K562 (cell line): ENCODE results near the gene TSR3. TPM values are rescaled to one million over a fixed set of nuclear protein-coding genes. Genes with fewer than 3 reads are reported as not detected.

ENCODE experiments used
- ATAC-seq: fragments of 200-7000 bp; cut with Tn5 transposase; 3 replicates; pipeline ENCODE4 v1.9.1; 2020; ENCODE audit warnings: moderate library complexity
- BruUV-seq: library from RNA; stranded (reverse); fragments of 400-500 nt; replicated peaks from 2 replicates; lab custom pipeline; 2021; lab: Mats Ljungman, UMichigan
- CTCF ChIA-PET: fragments of 300-600 bp; formaldehyde crosslinking; extraction: SDS; loops from one replicate; lab custom pipeline; 2021; ENCODE audit warnings: low intra/inter-chr PET ratio; lab: Yijun Ruan, JAX
- POLR2A ChIA-PET: fragments of 300-600, 350-650 bp; sonication (Branson Sonifier 250); formaldehyde crosslinking; extraction: SDS; loops from one replicate; lab custom pipeline; 2021; ENCODE audit warnings: antibody characterized with exemption, inconsistent platforms; lab: Yijun Ruan, JAX
- DNase-seq, 4 experiments: peaks; one replicate each; pipeline versions ENCODE4 v3.0.0 to v3.0.0-alpha.2; 2011 to 2018; ENCODE audit warnings: low spot score in 3 of 4, mixed read lengths in 3 of 4; ENCODE audit errors: extremely low read depth in 1 of 4
- FAIRE-seq: peaks from 2 replicates; lab custom pipeline; 2011; peaks lifted over from hg19 to GRCh38; lab: Jason Lieb, UNC
- H2AFZ ChIP-seq: 2 replicates; pipeline ENCODE4 v1.6.0; 2011; ENCODE audit warnings: low read depth, low read length, control low read depth, inconsistent platforms
- H3K27ac ChIP-seq: fragments of 200-600 bp; 3 replicates; pipeline ENCODE4 v1.8.0; 2011; ENCODE audit warnings: low read depth, mild to moderate bottlenecking, control low read depth, inconsistent platforms, low read length, moderate library complexity, mixed read lengths; ENCODE audit errors: extremely low read depth
- H3K27me3 ChIP-seq, 2 experiments: fragments of 300-600 bp in 1 of 2; 2 replicates in 1 of 2; 3 replicates in 1 of 2; pipeline versions ENCODE4 v1.6.0 to v1.8.0; 2011; ENCODE audit warnings: inconsistent platforms in 2 of 2, low read length in 2 of 2, mild to moderate bottlenecking in 1 of 2, mixed read lengths in 1 of 2, moderate library complexity in 1 of 2; ENCODE audit not compliant: control insufficient read depth in 2 of 2, insufficient read depth in 2 of 2
- H3K36me3 ChIP-seq: fragments of 300-600 bp; 3 replicates; pipeline ENCODE4 v1.8.0; 2011; ENCODE audit warnings: mild to moderate bottlenecking, low read length, inconsistent platforms; ENCODE audit not compliant: control insufficient read depth, insufficient read depth
- H3K4me1 ChIP-seq, 2 experiments: fragments of 200-600 bp in 1 of 2; replicated peaks in 1 of 2; 2 replicates in 1 of 2; 3 replicates in 1 of 2; pipeline versions ENCODE4 v1.5.1 to v1.8.0; 2011; ENCODE audit warnings: inconsistent platforms in 2 of 2, low read length in 2 of 2, mild to moderate bottlenecking in 1 of 2, mixed read lengths in 1 of 2, moderate library complexity in 1 of 2; ENCODE audit not compliant: control insufficient read depth in 2 of 2, insufficient read depth in 2 of 2
- H3K4me2 ChIP-seq: 2 replicates; pipeline ENCODE4 v1.6.1; 2011; ENCODE audit warnings: low read length, control low read depth, inconsistent platforms, mixed read lengths; ENCODE audit not compliant: insufficient read depth
- H3K4me3 ChIP-seq: fragments of 200-600 bp; sonication (generic), shearing (Covaris generic); 2 replicates; pipeline ENCODE4 v1.5.1; 2016; ENCODE audit warnings: control low read depth, inconsistent platforms
- H3K79me2 ChIP-seq: fragments of 200-600 bp; 3 replicates; pipeline ENCODE4 v1.8.0; 2011; ENCODE audit warnings: low read length, inconsistent platforms; ENCODE audit not compliant: control insufficient read depth, insufficient read depth
- H3K9ac ChIP-seq, 2 experiments: 2 replicates each; pipeline versions ENCODE4 v1.6.0 to v1.6.1; 2011; ENCODE audit warnings: low read depth in 2 of 2, low read length in 2 of 2, control low read depth in 1 of 2, inconsistent platforms in 1 of 2, mild to moderate bottlenecking in 1 of 2, mixed read lengths in 1 of 2; ENCODE audit not compliant: insufficient read depth in 1 of 2
- H3K9me1 ChIP-seq: one replicate; pipeline ENCODE4 v1.6.0; 2011; ENCODE audit warnings: inconsistent platforms, mild to moderate bottlenecking, low read length, moderate library complexity; ENCODE audit not compliant: control insufficient read depth, insufficient read depth
- H3K9me3 ChIP-seq: replicated peaks from 2 replicates; pipeline ENCODE4 v1.5.1; 2011; ENCODE audit warnings: low read depth, low read length, inconsistent platforms; ENCODE audit not compliant: control insufficient read depth, insufficient read depth
- H4K20me1 ChIP-seq: replicated peaks from 2 replicates; pipeline ENCODE4 v1.6.1; 2011; ENCODE audit warnings: low read length, inconsistent platforms, mixed read lengths; ENCODE audit not compliant: control insufficient read depth, insufficient read depth
- MBD1 ChIP-seq: fragments of 250-450 bp; sonication (Bioruptor Pico); IDR thresholded peaks from 2 replicates; pipeline ENCODE4 v1.8.0; 2022; ENCODE audit warnings: inconsistent platforms
- MCM2 ChIP-seq: fragments of 450-650 bp; IDR thresholded peaks from 2 replicates; pipeline ENCODE4 v1.6.1; 2017; ENCODE audit warnings: low read depth, mild to moderate bottlenecking
- NELFE ChIP-seq: IDR thresholded peaks from 2 replicates; pipeline ENCODE4 v1.6.1; 2011; ENCODE audit warnings: mild to moderate bottlenecking; ENCODE audit not compliant: insufficient read depth, insufficient read length
- NFE2L1 ChIP-seq: fragments of 450-650 bp; IDR thresholded peaks from 2 replicates; pipeline ENCODE4 v1.6.1; 2016; ENCODE audit warnings: missing genetic modification characterization, low read depth, mild to moderate bottlenecking, missing compliant biosample characterization, moderate library complexity, borderline replicate concordance
- PKNOX1 ChIP-seq: fragments of 450-650 bp; IDR thresholded peaks from 2 replicates; pipeline ENCODE4 v1.6.1; 2016
- PML ChIP-seq: IDR thresholded peaks from 2 replicates; pipeline ENCODE4 v1.6.1; 2012; ENCODE audit warnings: low read length, inconsistent platforms
- RAD21 ChIP-seq, 2 experiments: fragments of 250-450 bp in 1 of 2; fragments of 450-650 bp in 1 of 2; sonication (Bioruptor Pico) in 1 of 2; formaldehyde crosslinking in 1 of 2; IDR thresholded peaks in 1 of 2; conservative IDR thresholded peaks in 1 of 2; 2 replicates each; pipeline versions ENCODE4 v1.4.0 to v1.8.0; 2020 to 2022; ENCODE audit warnings: mild to moderate bottlenecking in 2 of 2, moderate library complexity in 1 of 2
- SAFB2 ChIP-seq: fragments of 200-400 bp; formaldehyde crosslinking; IDR thresholded peaks from 2 replicates; pipeline ENCODE4 v1.6.1; 2018; ENCODE audit warnings: borderline replicate concordance, low read length, low read depth, moderate library complexity; ENCODE audit not compliant: severe bottlenecking
- SAP30 ChIP-seq: fragments of 200-600 bp; sonication (generic); IDR thresholded peaks from 2 replicates; pipeline ENCODE4 v1.6.1; 2012; ENCODE audit warnings: borderline replicate concordance, low read depth, mild to moderate bottlenecking, moderate library complexity, low read length, control low read depth, inconsistent platforms; ENCODE audit not compliant: insufficient read depth, poor library complexity, severe bottlenecking
- SMAD1 ChIP-seq: fragments of 150-350 bp; IDR thresholded peaks from 2 replicates; pipeline ENCODE4 v1.6.1; 2014; ENCODE audit warnings: low read length, low read depth; ENCODE audit not compliant: partially characterized antibody
- SREBF2 ChIP-seq: sonication (generic); formaldehyde crosslinking; IDR thresholded peaks from 2 replicates; pipeline ENCODE4 v1.4.0; 2020; ENCODE audit warnings: mild to moderate bottlenecking, missing genetic modification reagents
- TEAD4 ChIP-seq, 2 experiments: sonication (generic) in 1 of 2; formaldehyde crosslinking in 1 of 2; IDR thresholded peaks; 2 replicates each; pipeline versions ENCODE4 v1.6.1 to v1.8.0; 2012 to 2022; ENCODE audit warnings: borderline replicate concordance in 1 of 2, inconsistent platforms in 1 of 2, low read length in 1 of 2, mild to moderate bottlenecking in 1 of 2, missing genetic modification reagents in 1 of 2
- ZKSCAN3 ChIP-seq: fragments of 250-450 bp; sonication (Bioruptor Pico); IDR thresholded peaks from 2 replicates; pipeline ENCODE4 v1.4.0; 2020
- ZNF143 ChIP-seq: sonication (generic); formaldehyde crosslinking; IDR thresholded peaks from 2 replicates; pipeline ENCODE4 v1.9.0; 2022; ENCODE audit warnings: mild to moderate bottlenecking, missing genetic modification reagents
- ZNF232 ChIP-seq: sonication (generic); formaldehyde crosslinking; IDR thresholded peaks from 2 replicates; pipeline ENCODE4 v1.8.0; 2022; ENCODE audit warnings: mild to moderate bottlenecking, missing genetic modification reagents
- ZNF263 ChIP-seq: sonication (generic); formaldehyde crosslinking; IDR thresholded peaks from 2 replicates; pipeline ENCODE4 v1.8.0; 2022; ENCODE audit warnings: mild to moderate bottlenecking, missing genetic modification reagents, borderline replicate concordance
- ZNF354B ChIP-seq: fragments of 250-450 bp; sonication (Bioruptor Pico); IDR thresholded peaks from 2 replicates; pipeline ENCODE4 v1.4.0; 2020
- ZSCAN29 ChIP-seq: fragments of 450-650 bp; IDR thresholded peaks from 2 replicates; pipeline ENCODE4 v1.6.1; 2017
- WGBS: fragments of 100-300 bp; shearing (Covaris generic); methylation state at CpG from one replicate; pipeline ENCODE4 v1.1.6; 2016; ENCODE audit warnings: low coverage, mixed read lengths; ENCODE audit not compliant: insufficient coverage; ENCODE audit errors: missing lambda C conversion rate; 5-methylcytosine and 5-hydroxymethylcytosine counted together
- in situ Hi-C: fragments of 300-500 bp; cut with MboI; formaldehyde crosslinking; loops from 4 replicates; pipeline ENCODE4 v1.15.0; 2018; ENCODE audit warnings: inconsistent platforms, mixed read lengths
- intact Hi-C: fragments of 100-400 bp; cut with micrococcal nuclease; formaldehyde crosslinking; loops from 2 replicates; pipeline ENCODE4 v1.14.2; 2022
- polyA plus RNA-seq, 8 experiments: library from polyadenylated mRNA; depleted of rRNA in 4 of 8; stranded (reverse) in 5 of 8; unstranded in 3 of 8; fragments of >200 nt; fragmentation: Nextera tagmentation in 2 of 8; fragmentation: Illumina TruSeq in 1 of 8; extraction: Ambion mirVana in 2 of 8; extraction: Trizol in 1 of 8; gene quantifications; 2 replicates each; pipeline versions ENCODE4 v1.2.1 to v1.2.3, GENCODE V29; 2011 to 2014; ENCODE audit warnings: inconsistent platforms in 1 of 8, missing spikeins in 1 of 8
- total RNA-seq, 7 experiments: library from RNA; depleted of rRNA in 6 of 7; stranded (reverse); fragments of >200 nt in 6 of 7; fragmentation: Illumina TruSeq in 2 of 7; extraction: Trizol in 2 of 7; gene quantifications; 2 replicates each; pipeline versions ENCODE4 v1.2.1 to v1.2.3, GENCODE V29; 2011 to 2021; ENCODE audit warnings: low replicate concordance in 1 of 7

TSR3 gene
- total and polyA plus RNA-seq, 9 of the 15 experiments (the other 6 are each of a cell fraction or from before 2014, with no cell fraction given): 1.5 to 74.8 (median 16.5) TPM

GRCh38 chr16:1375741-1376410, 24.2 kb upstream of the TSR3 start:
- CTCF ChIA-PET: no interaction called here
- FAIRE-seq: no peak
- WGBS: 89% methylated on average over 12 of the region's 19 CpGs
- no peak for TF ChIP-seq SREBF2
- TF ChIP-seq ZSCAN29: no peak
- no peak for TF ChIP-seq ZNF143 (CRISPR knock-in tag)
- no peak for TF ChIP-seq ZNF232
- no peak for TF ChIP-seq PML
- no peak for TF ChIP-seq ZKSCAN3 (CRISPR knock-in tag)
- TF ChIP-seq MCM2: 0 out of 2 replicates have a peak, but pooled peaks have one; percentile 19
- no peak for TF ChIP-seq NELFE
- no peak for TF ChIP-seq TEAD4 (IDR thresholded peaks at IDR 0.05; ENCODE audit: low read length)
- TF ChIP-seq TEAD4 (CRISPR knock-in tag; IDR thresholded peaks at IDR 0.05; ENCODE audit: borderline replicate concordance): no peak
- TF ChIP-seq ZNF354B (CRISPR knock-in tag): no peak
- TF ChIP-seq NFE2L1 (tag): no peak
- peak; percentile 99 for TF ChIP-seq ZNF263 (CRISPR knock-in tag)
- peak; percentile 38; the same call in 1 of the 2 replicates for TF ChIP-seq PKNOX1
- TF ChIP-seq MBD1 (CRISPR knock-in tag): no peak
- no peak for TF ChIP-seq RAD21 (CRISPR knock-in tag; conservative IDR thresholded peaks at IDR 0.05 in 1 of 2, IDR thresholded peaks at IDR 0.05 in 1 of 2)
- TF ChIP-seq SAFB2: no peak
- no peak for TF ChIP-seq SMAD1
- TF ChIP-seq SAP30: no peak

More at GRCh38 chr16:1375741-1376410, 24.2 kb upstream of the TSR3 start:
- Histone ChIP-seq H3K27me3 (no peaks in the 10 kb centered on the region), H3K36me3 (peaks cover 14% of the 10 kb centered on the region; the same call in 2 of the 3 replicates), H3K4me3 (no peak overlapping the region), H3K27ac (no peak overlapping the region), H3K4me2 (no peak overlapping the region), H3K9me3 (no peaks in the 10 kb centered on the region), H3K9ac (peak overlapping the region in 1 of 2 experiments; percentile 20; a peak in 2 of 4 replicates), H3K9me1 (peaks cover 5% of the 10 kb centered on the region), H3K79me2 (peaks cover 36% of the 10 kb centered on the region), H2AFZ (no peak overlapping the region), H4K20me1 (peaks cover 8% of the 10 kb centered on the region; the same call in 1 of the 2 replicates), H3K4me1 (peaks cover 19 to 78% of the 10 kb centered on the region in 2 experiments; a peak in 4 of 5 replicates)
- POLR2A ChIA-PET: interaction anchor here (0.6 to 1.0 kb wide), 3 partner anchors 9 to 230 kb away, joined by 3 to 4 read pairs (median 3); no protein-coding TSS in a partner anchor
- DNase-seq (no peak), ATAC-seq (no peak)
- in situ Hi-C loops (no loop called here), intact Hi-C loops (no loop called here)
- no TSS peak for BruUV-seq
